Measurements from ENCODE around the gene CEP250. TPM values are rescaled to one million over a fixed set of nuclear protein-coding genes. Genes with fewer than 3 reads are reported as not detected.

Gene CEP250
- total RNA-seq, 1 experiment from 2014 or later: 56.6 TPM

- no peak overlapping the region for H3K27ac ChIP-seq (ENCODE audit: low read depth, low read length, poor library complexity, severe bottlenecking)
- BruUV-seq (replicated peaks): no TSS peak
- no peak overlapping the region for H3K4me3 ChIP-seq (ENCODE audit: low read depth, low read length, poor library complexity, severe bottlenecking)
- H3K9me3 ChIP-seq (ENCODE audit: low read depth, low read length, poor library complexity, severe bottlenecking): peaks cover 1% of the 10 kb centered on the region
- CTCF ChIA-PET: interaction anchor here (0.6 kb wide), 1 partner anchor 21 kb away, joined by 3 read pairs; no protein-coding TSS in a partner anchor
- peak; percentile 24 for DNase-seq (ENCODE audit: low spot score)
- POLR2A ChIA-PET (ENCODE audit: low non-redundant PET): no interaction called here
- H3K27me3 ChIP-seq (replicated peaks; ENCODE audit: insufficient read depth, low read depth, low read length, poor library complexity): no peaks in the 10 kb centered on the region
- H3K36me3 ChIP-seq (ENCODE audit: insufficient read depth, low read length, poor library complexity, severe bottlenecking): peaks cover 64% of the 10 kb centered on the region
- TF ChIP-seq EZH2 (IDR thresholded peaks at IDR 0.05; ENCODE audit: borderline replicate concordance, low read depth, low read length, poor library complexity, severe bottlenecking): no peak
- peak; percentile 27; the same call in 1 of the 2 replicates for TF ChIP-seq CTCF (conservative IDR thresholded peaks at IDR 0.05; ENCODE audit: low read depth, low read length)
- intact Hi-C loops (cut with micrococcal nuclease; ENCODE audit: unreplicated experiment): no loop called here
- no peaks in the 10 kb centered on the region for H3K4me1 ChIP-seq (ENCODE audit: insufficient read depth, low read length, poor library complexity, severe bottlenecking)
These were observed 23.5 kb downstream of the CEP250 start for GRCh38 chr20:35478804-35479472.

- CTCF ChIA-PET: interaction anchor here (0.6 kb wide), 1 partner anchor 242 kb away, joined by 6 read pairs; no protein-coding TSS in a partner anchor
- POLR2A ChIA-PET (ENCODE audit: low non-redundant PET): no interaction called here
- Histone ChIP-seq H3K27me3 (replicated peaks; ENCODE audit: insufficient read depth, low read depth, low read length, poor library complexity) (no peaks in the 10 kb centered on the region), H3K4me3 (ENCODE audit: low read depth, low read length, poor library complexity, severe bottlenecking) (no peak overlapping the region), H3K36me3 (ENCODE audit: insufficient read depth, low read length, poor library complexity, severe bottlenecking) (peaks cover 66% of the 10 kb centered on the region), H3K9me3 (ENCODE audit: low read depth, low read length, poor library complexity, severe bottlenecking) (peaks cover 4% of the 10 kb centered on the region), H3K4me1 (ENCODE audit: insufficient read depth, low read length, poor library complexity, severe bottlenecking) (no peaks in the 10 kb centered on the region), H3K27ac (ENCODE audit: low read depth, low read length, poor library complexity, severe bottlenecking) (no peak overlapping the region)
- no peak for DNase-seq (ENCODE audit: low spot score)
- BruUV-seq (replicated peaks): TSS peak; percentile 66
- intact Hi-C loops (cut with micrococcal nuclease; ENCODE audit: unreplicated experiment): no loop called here
- TF ChIP-seq EZH2 (IDR thresholded peaks at IDR 0.05; ENCODE audit: borderline replicate concordance, low read depth, low read length, poor library complexity, severe bottlenecking) (no peak), CTCF (conservative IDR thresholded peaks at IDR 0.05; ENCODE audit: low read depth, low read length) (no peak)
These were observed 24.4 kb downstream of the CEP250 start for GRCh38 chr20:35479798-35480197.

- DNase-seq (ENCODE audit: low spot score): no peak
- H3K4me3 ChIP-seq (ENCODE audit: low read depth, low read length, poor library complexity, severe bottlenecking): no peak overlapping the region
- H3K36me3 ChIP-seq (ENCODE audit: insufficient read depth, low read length, poor library complexity, severe bottlenecking): peaks cover 50% of the 10 kb centered on the region
- peaks cover 4% of the 10 kb centered on the region for H3K9me3 ChIP-seq (ENCODE audit: low read depth, low read length, poor library complexity, severe bottlenecking)
- BruUV-seq (replicated peaks): no TSS peak
- intact Hi-C loops (cut with micrococcal nuclease; ENCODE audit: unreplicated experiment): no loop called here
- no peak overlapping the region for H3K27ac ChIP-seq (ENCODE audit: low read depth, low read length, poor library complexity, severe bottlenecking)
- CTCF ChIA-PET: no interaction called here
- H3K27me3 ChIP-seq (replicated peaks; ENCODE audit: insufficient read depth, low read depth, low read length, poor library complexity): no peaks in the 10 kb centered on the region
- no peak for TF ChIP-seq EZH2 (IDR thresholded peaks at IDR 0.05; ENCODE audit: borderline replicate concordance, low read depth, low read length, poor library complexity, severe bottlenecking)
- no peak for TF ChIP-seq CTCF (conservative IDR thresholded peaks at IDR 0.05; ENCODE audit: low read depth, low read length)
- POLR2A ChIA-PET (ENCODE audit: low non-redundant PET): no interaction called here
- H3K4me1 ChIP-seq (ENCODE audit: insufficient read depth, low read length, poor library complexity, severe bottlenecking): no peaks in the 10 kb centered on the region
These were observed 32.1 kb downstream of the CEP250 start for GRCh38 chr20:35487479-35487878.

All from A673 (cell line).